Body of pancreas (tissue), 4 donors: ENCODE results near the gene GPR17.

Source experiments
- POLR2A ChIP-seq, 3 donors: fragments of 450-650 bp; IDR thresholded peaks; one replicate each; pipeline ENCODE4 v1.6.1; 2016; ENCODE audit warnings: antibody characterized with exemption in 3 of 3, mild to moderate bottlenecking in 2 of 3
- TF ChIP-seq, protein P1 (sequence below), 7 experiments: fragments of 450-650 bp in 4 of 7; fragments of 200-600 bp in 3 of 7; sonication (generic) in 3 of 7; IDR thresholded peaks; one replicate each; pipeline ENCODE4 v1.5.1; 2016 to 2019; ENCODE audit warnings: antibody characterized with exemption in 7 of 7

GRCh38 chr2:127614731-127615130 lies 31.2 kb upstream of the GPR17 start:
- TF ChIP-seq, protein P1, sequence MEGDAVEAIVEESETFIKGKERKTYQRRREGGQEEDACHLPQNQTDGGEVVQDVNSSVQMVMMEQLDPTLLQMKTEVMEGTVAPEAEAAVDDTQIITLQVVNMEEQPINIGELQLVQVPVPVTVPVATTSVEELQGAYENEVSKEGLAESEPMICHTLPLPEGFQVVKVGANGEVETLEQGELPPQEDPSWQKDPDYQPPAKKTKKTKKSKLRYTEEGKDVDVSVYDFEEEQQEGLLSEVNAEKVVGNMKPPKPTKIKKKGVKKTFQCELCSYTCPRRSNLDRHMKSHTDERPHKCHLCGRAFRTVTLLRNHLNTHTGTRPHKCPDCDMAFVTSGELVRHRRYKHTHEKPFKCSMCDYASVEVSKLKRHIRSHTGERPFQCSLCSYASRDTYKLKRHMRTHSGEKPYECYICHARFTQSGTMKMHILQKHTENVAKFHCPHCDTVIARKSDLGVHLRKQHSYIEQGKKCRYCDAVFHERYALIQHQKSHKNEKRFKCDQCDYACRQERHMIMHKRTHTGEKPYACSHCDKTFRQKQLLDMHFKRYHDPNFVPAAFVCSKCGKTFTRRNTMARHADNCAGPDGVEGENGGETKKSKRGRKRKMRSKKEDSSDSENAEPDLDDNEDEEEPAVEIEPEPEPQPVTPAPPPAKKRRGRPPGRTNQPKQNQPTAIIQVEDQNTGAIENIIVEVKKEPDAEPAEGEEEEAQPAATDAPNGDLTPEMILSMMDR (IDR thresholded peaks at IDR 0.05) = no peak
- no peak for TF ChIP-seq POLR2A (IDR thresholded peaks at IDR 0.05)
